IPS-NIHi11 (cell line): ENCODE data around the gene RABGAP1.

Experiments
- DNase-seq: peaks from one replicate; pipeline ENCODE4 v3.0.0; 2012; ENCODE audit warnings: mixed read lengths, low spot score

RABGAP1 gene

GRCh38 chr9:123008909-123009308 is 68.1 kb downstream of the RABGAP1 start:
- DNase-seq, result no peak

- no peak for DNase-seq
Observed at GRCh38 chr9:123011380-123011779, 70.6 kb downstream of the RABGAP1 start.

GRCh38 chr9:123011878-123012528 is 71.2 kb downstream of the RABGAP1 start:
- DNase-seq, result no peak

- DNase-seq, result no peak
Observed at GRCh38 chr9:123016631-123017030, 75.8 kb downstream of the RABGAP1 start.

- no peak for DNase-seq
Observed at GRCh38 chr9:123020796-123021195, 80.0 kb downstream of the RABGAP1 start.

GRCh38 chr9:123026425-123026824 is 85.6 kb downstream of the RABGAP1 start:
- DNase-seq, result no peak

- DNase-seq, result no peak
Observed at GRCh38 chr9:123027517-123027916, 86.7 kb downstream of the RABGAP1 start.

- no peak for DNase-seq
Observed at GRCh38 chr9:123028136-123028535, 87.3 kb downstream of the RABGAP1 start.

GRCh38 chr9:123028973-123029372 is 88.2 kb downstream of the RABGAP1 start:
- DNase-seq, result no peak

GRCh38 chr9:123031963-123032362 is 91.1 kb downstream of the RABGAP1 start:
- DNase-seq, result no peak

- peak; percentile 30 for DNase-seq
Observed at GRCh38 chr9:123033352-123033751, 92.5 kb downstream of the RABGAP1 start, which contains the start of gene GPR21. Gene GPR21, plus strand, starts transcription at chr9:123033667. Its CDS starts 900 bp downstream, at chr9:123034567.

GRCh38 chr9:123033864-123034601 is 93.2 kb downstream of the RABGAP1 start:
- DNase-seq, result no peak

- DNase-seq, result no peak
Observed at GRCh38 chr9:123034881-123035510, 94.2 kb downstream of the RABGAP1 start.

- no peak for DNase-seq
Observed at GRCh38 chr9:123035791-123036190, 95.0 kb downstream of the RABGAP1 start.

GRCh38 chr9:123036893-123037545 is 96.2 kb downstream of the RABGAP1 start:
- no peak for DNase-seq

- DNase-seq, result no peak
Observed at GRCh38 chr9:123039617-123040219, 98.9 kb downstream of the RABGAP1 start.

GRCh38 chr9:123040801-123041200 is 100.0 kb downstream of the RABGAP1 start:
- no peak for DNase-seq

- DNase-seq, result no peak
Observed at GRCh38 chr9:123041489-123041888, 100.7 kb downstream of the RABGAP1 start.

GRCh38 chr9:123043081-123043939 is 102.5 kb downstream of the RABGAP1 start:
- no peak for DNase-seq

GRCh38 chr9:123044586-123044985 is 103.8 kb downstream of the RABGAP1 start:
- DNase-seq, result no peak
